Medulla oblongata (tissue), 1 donor: Measurements from ENCODE around the gene HDHD2.
A peak's percentile ranks its signal among the peaks of the same experiment; 100 is the strongest.
"Not testable (repeated sequence)": the region's sequence is repeated elsewhere in the genome, so short reads cannot be mapped to it uniquely, and the experiment has no call there.

Experiments
- DNase-seq: peaks from one replicate; pipeline ENCODE4 v3.0.0-alpha.2; 2015; ENCODE audit errors: extremely low spot score

Gene HDHD2, protein sequence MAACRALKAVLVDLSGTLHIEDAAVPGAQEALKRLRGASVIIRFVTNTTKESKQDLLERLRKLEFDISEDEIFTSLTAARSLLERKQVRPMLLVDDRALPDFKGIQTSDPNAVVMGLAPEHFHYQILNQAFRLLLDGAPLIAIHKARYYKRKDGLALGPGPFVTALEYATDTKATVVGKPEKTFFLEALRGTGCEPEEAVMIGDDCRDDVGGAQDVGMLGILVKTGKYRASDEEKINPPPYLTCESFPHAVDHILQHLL

DNA sequence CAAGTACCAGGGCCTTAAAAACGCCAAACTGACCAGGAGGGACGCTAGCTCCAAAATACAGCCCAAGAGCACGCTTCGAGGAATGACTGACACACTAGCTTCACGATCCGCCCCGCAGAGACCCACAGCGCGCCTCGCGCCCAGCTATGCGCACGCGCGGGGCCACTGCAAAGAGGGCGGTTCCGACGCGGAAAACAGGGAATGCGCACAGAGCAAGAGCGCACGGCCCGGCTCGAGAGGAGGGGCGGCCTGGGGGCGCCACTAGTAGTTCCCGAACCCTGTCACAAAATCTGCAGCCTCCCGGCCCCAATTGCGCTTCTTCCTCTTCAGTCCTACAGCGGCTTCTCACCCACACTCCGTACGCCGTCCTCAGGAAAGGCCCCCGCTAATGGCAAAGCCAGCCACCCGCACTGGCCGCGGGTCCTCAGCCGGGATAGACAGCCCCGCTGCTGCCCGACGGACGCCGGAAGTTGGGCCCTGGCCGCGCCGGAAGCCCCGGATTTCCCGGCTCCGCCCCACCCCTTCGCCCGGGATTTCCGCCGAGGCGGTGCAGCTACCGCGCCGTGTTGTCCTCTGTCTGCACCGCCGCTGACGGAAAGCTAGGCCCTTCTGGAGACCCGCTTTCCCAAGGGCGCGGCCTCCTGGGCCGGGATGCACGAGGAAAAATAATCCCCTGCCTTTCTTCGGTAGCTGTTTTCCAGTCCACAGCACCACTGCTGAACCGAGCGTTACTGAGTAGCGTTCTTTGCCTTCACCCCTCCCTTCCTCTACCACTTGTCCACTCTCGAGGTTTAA, at the start of gene HDHD2:
TSS of gene HDHD2 (minus strand) at position 472 of the 795 bp plus-strand sequence. CDS start 14,061 bp downstream, outside the sequence.
- peak; percentile 82 for DNase-seq

DNA sequence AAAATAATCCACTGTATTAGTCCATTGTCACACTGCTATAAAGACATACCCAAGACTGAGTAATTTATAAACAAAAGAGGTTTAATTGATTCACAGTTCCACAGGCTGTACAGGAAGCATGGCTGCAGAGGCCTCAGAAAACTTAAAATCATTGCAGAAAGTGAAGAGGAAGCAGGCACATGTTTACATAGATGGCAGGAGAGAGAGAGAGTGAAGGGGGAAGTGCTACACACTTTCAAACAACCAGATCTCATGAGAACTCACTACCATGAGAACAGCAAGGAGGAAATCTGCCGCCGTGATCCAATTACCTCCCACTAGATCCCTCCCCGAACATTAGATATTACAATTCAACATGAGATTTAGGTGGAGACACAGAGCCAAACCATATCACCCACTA, 45.7 kb upstream of the HDHD2 start:
- DNase-seq: not testable (repeated sequence)

DNA sequence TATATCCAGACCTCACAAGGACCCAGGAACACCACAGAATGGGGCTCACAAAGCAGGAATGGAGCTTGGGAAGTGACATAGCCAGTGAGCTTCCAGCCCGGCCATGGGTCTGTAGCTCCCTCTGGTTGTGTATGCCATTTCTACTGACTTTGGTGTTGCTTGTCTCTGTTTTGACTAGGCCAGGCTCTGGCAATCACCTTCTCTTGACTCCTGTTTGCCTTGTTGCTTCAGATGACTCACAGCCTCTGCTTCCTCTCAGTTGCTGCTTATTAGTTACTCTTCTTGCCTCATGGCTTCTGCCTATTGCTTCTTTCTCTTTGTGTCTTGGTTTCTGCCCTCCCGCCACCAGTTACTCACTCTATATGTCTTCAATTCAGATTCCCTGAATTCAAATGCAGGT, 41.7 kb upstream of the HDHD2 start:
- DNase-seq: no peak

DNA sequence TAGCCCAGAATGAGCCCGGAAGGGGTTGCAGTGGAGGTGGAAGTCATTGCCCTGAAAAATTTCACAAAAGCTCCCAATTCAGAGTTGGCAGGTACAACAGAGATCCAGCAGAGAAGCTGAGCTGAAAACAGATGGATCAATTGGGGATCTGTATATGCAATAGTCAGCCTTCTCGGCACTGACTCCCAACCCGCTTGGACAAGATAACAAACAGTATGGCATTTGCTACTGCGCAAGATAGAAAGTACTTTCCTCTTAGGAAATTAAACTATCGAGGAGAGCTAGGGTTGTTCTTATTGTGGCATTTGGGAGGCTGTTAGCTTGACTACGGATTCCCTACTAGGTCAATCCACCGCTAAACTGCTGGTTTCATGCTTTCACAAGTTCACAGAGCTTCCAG, 37.4 kb upstream of the HDHD2 start:
- DNase-seq: no peak

DNA sequence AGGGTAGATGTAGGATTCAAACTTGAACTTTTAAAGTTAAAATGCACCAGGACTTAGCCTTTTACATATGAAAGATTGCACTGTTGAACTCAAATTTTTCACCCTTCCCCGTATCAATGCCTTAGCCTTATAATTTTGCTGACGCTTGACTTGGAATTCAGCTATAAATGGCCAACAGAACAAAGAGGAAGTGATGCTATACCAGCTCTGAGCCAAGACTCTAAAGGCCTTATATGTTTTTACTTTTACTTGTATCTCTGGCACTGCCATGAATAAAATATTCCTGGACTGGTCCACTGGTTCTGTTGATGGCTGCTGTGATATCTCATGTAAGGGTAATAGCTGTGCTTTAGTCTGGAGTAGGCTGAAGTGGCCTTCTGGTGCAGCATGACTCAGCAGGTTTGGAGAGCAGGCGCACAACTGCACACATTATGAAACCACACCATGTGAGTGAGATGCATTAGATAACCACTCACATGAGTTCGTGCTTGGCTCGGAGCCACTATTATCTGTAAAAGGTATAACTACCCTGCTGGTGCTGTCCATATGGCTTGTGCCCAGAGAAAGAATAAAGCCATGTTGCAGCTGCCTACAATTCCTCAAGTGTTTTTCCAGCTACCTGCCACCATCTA, 34.2 kb upstream of the HDHD2 start:
- DNase-seq: no peak

DNA sequence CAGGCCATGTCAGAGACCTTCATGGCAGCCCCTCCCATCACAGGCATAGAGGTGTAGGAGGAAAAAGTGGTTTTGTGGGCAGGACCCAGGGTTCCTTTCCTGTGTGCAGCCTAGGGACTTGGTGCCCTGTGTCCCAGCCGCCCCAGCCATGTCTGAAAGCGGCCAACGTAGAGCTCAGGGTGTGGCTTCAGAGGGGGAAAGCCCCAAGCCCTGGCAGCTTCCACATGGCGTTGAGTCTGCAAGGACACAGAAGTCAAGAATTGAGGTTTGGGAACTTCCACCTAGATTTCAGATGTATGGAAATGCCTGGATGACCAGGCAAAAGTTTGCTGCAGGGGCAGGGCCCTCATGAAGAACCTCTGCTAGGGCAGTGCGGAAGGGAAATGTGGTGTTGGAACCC, 31.9 kb upstream of the HDHD2 start:
- not testable (repeated sequence) for DNase-seq

DNA sequence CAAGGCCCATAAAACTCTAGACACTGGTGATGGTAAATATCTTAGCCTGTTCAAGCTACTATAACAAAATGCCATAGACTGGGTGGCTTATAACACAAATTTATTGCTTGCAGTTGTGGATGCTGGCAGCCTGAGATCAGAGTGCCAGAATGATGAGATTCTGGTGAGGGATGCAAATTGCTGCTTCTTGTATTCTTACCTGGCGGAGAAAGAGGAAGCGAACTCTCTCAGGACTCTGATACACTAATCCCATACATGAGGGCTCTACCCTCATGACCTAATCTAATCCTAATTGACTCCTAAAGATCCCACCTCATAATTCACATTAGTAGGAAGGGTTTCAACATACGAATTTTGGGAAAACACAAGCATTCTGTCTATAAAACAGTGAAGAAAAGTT, 30.5 kb upstream of the HDHD2 start:
- DNase-seq: no peak

DNA sequence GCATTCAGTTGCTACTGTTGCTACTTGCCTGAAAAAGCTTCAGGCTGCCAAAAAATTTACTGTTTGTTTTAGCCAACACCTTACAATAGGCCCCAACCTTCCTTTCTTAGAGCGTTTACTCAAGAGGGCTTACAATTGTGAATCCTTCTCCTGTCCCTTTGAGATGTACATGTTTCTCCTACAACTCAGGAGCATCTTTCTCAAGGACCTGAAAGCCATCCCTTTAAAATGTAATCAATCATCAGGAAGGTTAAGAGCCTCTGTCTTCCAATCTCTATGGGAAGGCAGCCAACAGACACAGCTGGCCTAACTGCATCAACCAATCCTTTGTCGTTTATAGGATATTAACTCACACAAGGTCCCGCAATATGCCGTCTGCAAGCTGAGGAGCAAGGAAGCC, 29.2 kb upstream of the HDHD2 start:
- peak; percentile 4 for DNase-seq

DNA sequence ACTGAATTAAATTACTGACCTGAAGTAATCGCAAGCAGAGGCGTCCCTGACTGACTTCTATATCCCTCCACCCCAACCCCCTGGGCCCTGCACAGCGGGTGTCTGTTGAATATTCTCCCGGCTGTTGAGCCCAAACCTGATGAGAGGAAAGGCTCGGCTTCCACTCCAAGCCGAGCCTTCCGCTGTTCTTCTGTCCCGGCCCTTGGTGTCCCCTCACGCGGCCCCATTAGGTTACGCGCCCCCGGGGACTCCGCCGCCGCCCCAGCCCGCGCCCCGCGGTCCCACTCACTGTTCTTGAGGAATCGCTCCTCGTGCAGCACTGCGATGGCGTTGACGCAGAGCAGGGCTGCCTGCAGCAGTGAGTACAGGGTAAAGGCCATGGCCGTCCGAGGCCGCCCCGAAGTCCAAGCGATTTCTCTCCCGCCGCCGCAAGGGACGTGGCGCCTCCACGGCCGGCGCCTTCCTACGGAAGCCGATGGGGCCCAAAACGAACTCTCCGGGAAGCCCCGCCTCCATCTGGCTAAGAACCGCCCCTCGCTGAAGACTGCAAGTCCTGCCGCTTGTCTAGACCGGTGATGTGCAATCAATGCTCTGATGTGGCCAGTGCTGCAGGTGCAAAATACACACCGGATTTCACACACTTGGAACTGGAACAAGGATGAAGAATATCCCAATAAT, 25.7 kb upstream of the HDHD2 start, which contains the start of gene IER3IP1:
TSS of gene IER3IP1 (minus strand) at position 467 of the 678 bp plus-strand sequence. CDS start at position 380, 87 bp downstream.
- peak; percentile 93 for DNase-seq

DNA sequence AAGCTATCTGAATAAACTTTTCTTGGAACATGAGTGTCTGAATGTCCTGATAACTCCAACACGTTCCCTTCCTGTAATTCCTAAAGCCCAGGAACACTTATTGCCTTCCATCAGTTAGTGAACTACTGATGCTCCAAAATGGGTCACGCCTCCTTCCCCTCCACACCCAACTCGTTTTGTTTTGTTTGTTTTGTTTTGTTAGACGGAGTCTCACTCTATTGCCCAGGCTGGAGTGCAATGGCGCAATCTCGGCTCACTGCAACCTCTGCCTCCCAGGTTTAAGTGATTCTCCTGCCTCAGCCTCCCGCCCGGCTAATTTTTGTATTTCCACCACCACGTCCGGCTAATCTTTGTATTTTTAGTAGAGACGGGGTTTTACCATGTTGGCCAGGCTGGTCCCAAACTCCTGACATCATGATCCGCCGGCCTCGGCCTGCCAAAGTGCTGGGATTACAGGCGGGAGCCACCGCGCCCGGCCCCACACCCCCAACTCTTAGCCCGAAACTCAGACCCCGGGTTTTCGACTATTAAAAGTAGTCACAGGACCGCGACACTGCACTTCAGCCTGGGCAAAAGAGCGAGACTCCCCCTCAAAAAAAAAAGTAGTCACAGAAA, 25.1 kb upstream of the HDHD2 start:
- DNase-seq: no peak

DNA sequence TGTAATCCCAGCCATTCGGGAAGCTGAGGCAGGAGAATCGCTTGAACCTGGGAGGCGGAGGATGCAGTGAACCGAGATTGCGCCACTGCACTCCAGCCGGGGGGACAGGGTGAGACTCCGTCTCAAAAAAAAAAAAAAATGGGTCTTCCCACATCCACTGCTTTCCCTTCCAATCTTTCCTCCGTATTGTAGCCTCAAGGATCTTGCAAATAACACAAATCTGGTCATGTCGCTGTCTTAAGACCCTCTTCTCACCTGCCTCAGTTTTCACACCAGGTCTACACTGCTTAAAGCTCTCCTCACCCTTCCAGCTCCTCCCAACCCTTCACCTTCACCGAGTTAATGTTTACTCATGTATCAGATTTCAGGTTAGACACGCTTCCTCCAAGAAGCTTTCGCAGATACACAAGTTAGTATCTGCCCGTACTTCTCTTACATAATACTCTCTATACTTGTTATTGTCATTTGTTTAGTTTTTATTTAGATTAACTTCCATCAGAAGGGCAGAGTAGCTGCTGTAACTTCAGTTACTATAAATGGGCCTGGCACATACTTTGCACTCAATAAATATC, 24.3 kb upstream of the HDHD2 start:
- no peak for DNase-seq

DNA sequence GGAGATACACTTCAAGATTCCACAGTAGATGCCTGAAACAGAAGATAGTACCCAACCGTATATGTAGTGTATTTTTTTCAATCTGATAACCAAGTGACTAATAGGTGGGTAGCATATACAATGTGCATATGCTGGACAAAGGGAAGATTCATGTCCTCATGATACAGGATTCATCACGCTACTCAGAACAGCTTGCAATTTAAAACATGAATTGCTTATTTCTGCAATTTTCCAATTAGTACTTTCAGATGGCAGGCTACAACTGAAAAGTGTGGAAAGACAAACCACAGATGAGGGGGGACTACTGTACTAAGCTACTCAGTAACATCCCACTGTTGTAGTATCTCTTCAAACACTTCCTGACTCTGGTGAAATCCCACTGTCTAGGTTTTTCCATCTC, 22.2 kb upstream of the HDHD2 start:
- DNase-seq: no peak

DNA sequence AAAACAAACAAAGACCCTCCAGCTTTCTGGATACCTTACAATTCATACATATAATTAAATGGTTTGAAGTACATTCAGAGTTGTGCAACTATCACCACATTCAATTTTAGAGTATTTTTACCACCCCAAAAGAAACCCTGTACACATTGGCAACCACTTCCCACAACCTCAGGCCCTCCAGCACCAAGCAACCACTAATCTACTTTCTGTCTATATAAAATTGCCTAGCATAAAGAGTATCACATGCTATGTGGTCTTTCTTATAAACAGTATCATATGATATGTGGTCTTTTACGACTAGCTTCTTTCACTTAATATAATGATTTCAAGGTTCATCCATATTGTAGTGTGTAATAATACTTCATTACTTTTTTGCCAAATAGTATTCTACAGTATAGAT, 18.6 kb upstream of the HDHD2 start:
- no peak for DNase-seq

DNA sequence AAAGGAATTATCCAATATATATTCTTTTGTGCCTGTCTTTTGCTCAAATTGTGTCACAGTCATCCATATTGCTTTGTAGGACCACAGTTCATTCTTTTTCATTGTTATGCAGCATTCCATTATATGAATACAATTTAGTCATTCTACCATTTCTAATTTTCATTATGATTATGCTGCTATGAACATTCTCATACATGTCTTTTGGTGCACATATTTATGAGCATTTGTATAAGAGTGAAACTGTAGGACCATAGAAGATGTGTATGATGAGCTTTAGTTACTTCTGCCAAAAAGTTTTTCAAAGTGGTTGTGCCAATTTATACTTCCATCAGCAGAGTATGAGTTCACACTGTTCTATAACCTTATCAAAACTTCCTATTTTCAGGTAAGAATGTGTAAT, 18.2 kb upstream of the HDHD2 start:
- no peak for DNase-seq

DNA sequence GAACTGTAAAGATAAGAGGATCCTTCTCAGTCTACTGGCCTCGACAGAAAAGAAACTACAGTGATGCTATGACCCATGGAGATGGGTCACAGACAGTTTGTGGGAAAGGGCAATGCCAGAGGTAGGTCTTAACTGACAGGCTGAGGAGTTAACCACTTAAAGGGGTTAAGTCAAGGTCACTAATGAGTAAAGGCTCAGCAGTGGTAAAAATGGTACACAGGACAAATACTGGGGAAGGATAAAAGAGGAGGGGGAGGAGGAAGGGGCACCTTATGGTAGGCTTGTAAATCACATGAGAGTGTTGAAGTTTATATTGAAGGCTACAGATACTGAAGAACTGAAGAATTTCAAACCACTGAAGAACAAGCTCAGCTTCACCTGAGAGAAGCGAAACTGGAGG, 16.0 kb upstream of the HDHD2 start:
- DNase-seq: no peak

DNA sequence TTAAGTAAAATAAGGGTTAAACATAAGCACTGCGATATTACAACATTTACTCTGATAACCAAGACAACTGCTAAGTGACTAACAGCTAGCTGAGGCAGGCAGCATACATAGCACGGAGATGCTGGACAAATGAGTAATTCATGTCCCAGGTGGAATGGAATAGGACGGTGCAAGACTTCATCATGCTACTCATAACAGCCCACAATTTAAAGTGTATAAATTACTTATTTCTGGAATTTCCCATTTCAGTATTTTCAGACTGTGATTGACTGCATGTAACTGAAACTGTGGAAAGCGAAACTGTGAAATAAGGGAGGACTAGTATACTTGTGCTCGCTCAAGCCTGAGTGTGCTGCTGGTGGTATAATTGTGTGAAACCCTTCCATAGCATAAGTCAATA, 12.9 kb upstream of the HDHD2 start:
- no peak for DNase-seq

DNA sequence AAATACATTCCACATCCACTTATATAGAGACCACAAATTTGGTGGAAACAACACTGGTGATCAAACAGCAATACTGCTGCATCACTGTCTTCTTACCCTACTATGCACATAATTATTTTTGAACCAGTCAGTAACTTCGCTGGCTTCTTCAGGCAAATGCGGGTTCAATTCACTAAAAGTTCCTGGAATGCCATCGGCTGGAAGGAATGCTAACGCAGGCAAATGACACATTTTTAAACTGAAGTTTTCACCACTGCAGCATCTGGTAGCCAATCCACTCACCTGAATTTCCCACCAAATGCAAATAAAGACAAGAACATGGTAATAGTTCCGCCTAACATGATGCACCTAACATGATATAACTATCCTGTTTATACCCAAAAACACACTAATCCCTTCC, 10.0 kb upstream of the HDHD2 start:
- no peak for DNase-seq

DNA sequence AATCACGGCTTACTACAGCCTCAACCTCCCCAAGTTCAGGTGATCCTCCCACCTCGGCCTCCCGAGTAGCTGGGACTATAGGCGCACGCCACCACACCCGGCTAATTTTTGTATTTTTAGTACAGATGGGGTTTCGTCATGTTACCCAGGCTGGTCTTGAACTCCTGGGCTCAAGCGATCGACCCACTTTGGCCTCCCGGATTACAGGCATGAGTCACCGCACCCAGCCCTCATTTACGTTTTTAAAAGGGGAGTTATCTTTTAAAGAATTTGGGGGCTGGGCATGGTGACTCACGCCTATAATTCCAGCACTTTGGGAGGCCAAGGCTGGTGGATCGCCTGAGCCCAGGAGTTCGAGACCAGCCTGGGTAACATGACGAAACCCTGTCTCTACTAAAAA, 8.1 kb upstream of the HDHD2 start:
- not testable (repeated sequence) for DNase-seq

DNA sequence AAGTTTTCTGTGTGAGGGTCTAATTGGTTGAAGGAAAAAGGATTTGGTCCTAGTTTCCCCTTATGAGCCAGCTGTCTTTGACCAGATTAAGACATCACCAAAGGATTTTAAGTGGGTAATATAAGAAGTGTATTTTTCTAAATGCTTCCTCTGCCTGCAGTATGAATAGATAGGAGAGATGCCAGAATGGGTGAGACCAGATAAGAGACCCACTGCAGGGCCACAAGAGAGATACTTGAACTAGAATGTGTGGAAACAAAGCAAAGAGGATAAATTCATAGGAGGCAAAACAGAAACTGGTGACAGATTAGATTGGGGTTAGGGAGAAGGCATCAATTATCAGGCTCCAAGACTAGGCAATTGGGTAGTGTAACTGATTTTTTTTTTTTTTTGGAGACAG, 1.1 kb upstream of the HDHD2 start:
- DNase-seq: no peak

DNA sequence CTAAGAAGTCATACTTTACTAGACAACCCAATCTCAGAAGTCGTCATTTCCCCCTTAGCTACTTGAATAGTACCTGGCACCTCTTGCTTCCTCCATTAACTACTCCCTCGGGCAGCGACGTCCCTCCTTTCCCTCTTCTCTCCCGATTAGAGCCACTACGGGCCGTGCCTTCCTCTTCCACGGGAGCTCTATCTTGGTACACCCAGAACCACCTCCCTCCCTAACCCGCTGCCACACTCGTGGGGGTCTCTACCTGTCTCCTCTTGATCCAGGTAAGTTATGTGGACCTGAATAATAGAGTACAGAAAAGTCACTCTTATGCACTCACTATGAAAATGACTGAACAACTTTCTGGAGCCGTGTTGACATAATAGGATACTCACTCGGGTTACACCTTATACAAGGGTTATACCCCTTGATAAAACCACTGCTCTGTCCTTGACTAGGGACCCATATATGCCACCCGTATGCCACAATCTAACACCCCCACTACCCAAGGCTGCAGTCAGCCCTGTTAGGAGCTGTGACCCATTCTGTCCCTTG, 595 bp upstream of the HDHD2 start:
- no peak for DNase-seq

DNA sequence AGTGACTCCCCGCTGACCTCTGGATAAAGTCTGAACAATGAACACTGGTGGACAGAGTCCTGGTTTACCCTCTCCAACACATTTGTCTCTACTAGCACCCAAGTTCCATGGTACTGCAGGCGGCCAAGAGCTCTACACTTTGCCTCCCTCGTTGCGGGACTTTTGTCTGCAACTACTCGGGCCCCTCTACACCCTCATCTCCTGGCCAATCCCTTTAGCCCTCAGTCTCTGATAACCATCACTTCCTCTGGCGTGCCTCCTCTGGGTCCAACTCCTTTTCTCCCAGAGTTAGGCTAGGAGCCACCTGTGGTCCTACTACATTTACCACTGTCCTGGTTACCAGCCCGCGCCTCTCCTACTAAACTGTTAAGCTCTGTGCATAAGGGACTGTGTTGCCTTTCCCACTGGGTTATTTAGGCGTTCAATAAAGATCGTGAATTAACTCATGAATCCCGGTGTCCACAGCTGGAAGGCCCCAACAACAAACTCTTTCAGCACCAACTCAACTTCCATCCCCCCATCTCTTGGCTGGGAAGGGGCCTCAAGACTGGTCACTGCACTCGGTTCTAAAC, 757 bp downstream of the HDHD2 start:
- peak; percentile 10 for DNase-seq
